Panc1 (cell line): ENCODE measurements around the gene SPATC1L. TPM values are rescaled to one million over a fixed set of nuclear protein-coding genes. Genes with fewer than 3 reads are reported as not detected.
A peak's percentile ranks its signal among the peaks of the same experiment; 100 is the strongest.

Source experiments
- ATAC-seq: fragments of 200-7000 bp; cut with Tn5 transposase; 2 replicates; pipeline ENCODE4 v1.9.1; 2020; ENCODE audit warnings: mild to moderate bottlenecking, moderate library complexity
- BruUV-seq: library from RNA; stranded (reverse); fragments of 400-500 nt; replicated peaks from 2 replicates; lab custom pipeline; 2021; lab: Mats Ljungman, UMichigan
- CTCF ChIA-PET: fragments of 300-600 bp; sonication (Branson Sonifier 250); formaldehyde crosslinking; loops from one replicate; lab custom pipeline; 2022; ENCODE audit warnings: antibody characterized with exemption; lab: Charles Lee
- POLR2A ChIA-PET: fragments of 300-600 bp; sonication (Branson Sonifier 250); formaldehyde crosslinking; loops from one replicate; lab custom pipeline; 2022; ENCODE audit warnings: antibody characterized with exemption; lab: Charles Lee
- DNase-seq: peaks from one replicate; pipeline ENCODE4 v3.0.0-alpha.2; 2010; ENCODE audit warnings: low read depth, low spot score
- H3K27ac ChIP-seq: 2 replicates; pipeline ENCODE4 v1.5.1; 2011; ENCODE audit warnings: mild to moderate bottlenecking, low read length, inconsistent platforms
- H3K27me3 ChIP-seq: fragments of 200-500 bp; sonication (Bioruptor generic); 2 replicates; pipeline ENCODE4 v1.6.0; 2014; ENCODE audit warnings: low read length, inconsistent platforms; ENCODE audit not compliant: control insufficient read depth, insufficient read depth
- H3K36me3 ChIP-seq: fragments of 200-500 bp; sonication (Bioruptor generic); 2 replicates; pipeline ENCODE4 v1.5.1; 2014; ENCODE audit warnings: inconsistent platforms, mild to moderate bottlenecking, low read length, moderate library complexity; ENCODE audit not compliant: control insufficient read depth, insufficient read depth
- H3K4me1 ChIP-seq: 2 replicates; pipeline ENCODE4 v1.5.1; 2011; ENCODE audit warnings: inconsistent platforms, mild to moderate bottlenecking, low read length, moderate library complexity; ENCODE audit not compliant: control insufficient read depth, insufficient read depth
- H3K4me3 ChIP-seq, 2 experiments: 2 replicates each; pipeline ENCODE4 v1.5.1; 2011 to 2012; ENCODE audit warnings: low read depth in 2 of 2, low read length in 2 of 2, mild to moderate bottlenecking in 2 of 2, inconsistent platforms in 1 of 2, moderate library complexity in 1 of 2
- H3K9me3 ChIP-seq: fragments of 200-500 bp; sonication (Bioruptor generic); 2 replicates; pipeline ENCODE4 v1.5.1; 2014; ENCODE audit warnings: low read depth, mild to moderate bottlenecking, inconsistent platforms, low read length, moderate library complexity; ENCODE audit not compliant: control insufficient read depth, insufficient read depth
- CTCF ChIP-seq: fragments of 450-650 bp; IDR thresholded peaks from 2 replicates; pipeline ENCODE4 v1.5.1; 2017; ENCODE audit warnings: mild to moderate bottlenecking
- POLR2AphosphoS5 ChIP-seq: IDR thresholded peaks from 2 replicates; pipeline ENCODE4 v1.6.1; 2012; ENCODE audit warnings: mild to moderate bottlenecking, low read depth, low read length, moderate library complexity
- REST ChIP-seq, 2 experiments: IDR thresholded peaks; 2 replicates each; pipeline ENCODE4 v1.6.1; 2011 to 2012; ENCODE audit warnings: low read depth in 2 of 2, control low read depth in 1 of 2, low read length in 1 of 2, mild to moderate bottlenecking in 1 of 2, moderate library complexity in 1 of 2; ENCODE audit not compliant: insufficient read depth in 1 of 2
- SIN3A ChIP-seq: IDR thresholded peaks from 2 replicates; pipeline ENCODE4 v1.6.1; 2012; ENCODE audit warnings: low read depth, mild to moderate bottlenecking, low read length, moderate library complexity, borderline replicate concordance; ENCODE audit not compliant: insufficient read depth
- TCF7L2 ChIP-seq: IDR thresholded peaks from 2 replicates; pipeline ENCODE4 v1.6.1; 2011; ENCODE audit warnings: mild to moderate bottlenecking, low read depth, low read length, inconsistent platforms
- in situ Hi-C: cut with HindIII; loops from 2 replicates; pipeline ENCODE4 v1.10.0; 2016; ENCODE audit warnings: low sequenced_read_pairs, low pct_unique_long_range_greater_than_20kb
- intact Hi-C: fragments of 100-400 bp; cut with micrococcal nuclease; formaldehyde crosslinking; loops from one replicate; pipeline ENCODE4 v1.10.0; 2022; ENCODE audit not compliant: unreplicated experiment
- total RNA-seq: library from RNA; stranded (reverse); gene quantifications from one replicate; pipeline ENCODE4 v1.2.1, GENCODE V29; 2021; ENCODE audit not compliant: unreplicated experiment

Gene SPATC1L
- total RNA-seq, 1 experiment from 2014 or later = 0.26 TPM

GRCh38 chr21:46229923-46230260 lies 45.6 kb upstream of the SPATC1L start:
- DNase-seq = no peak
- intact Hi-C loops = no loop called here
- no peak for ATAC-seq
- Histone ChIP-seq H3K4me1 (peaks cover 11% of the 10 kb centered on the region), H3K4me3 (peak overlapping the region; percentile 55 to 63), H3K27ac (peak overlapping the region; percentile 74), H3K9me3 (no peaks in the 10 kb centered on the region), H3K36me3 (peaks cover 3% of the 10 kb centered on the region; the same call in 1 of the 2 replicates), H3K27me3 (no peaks in the 10 kb centered on the region)
- no TSS peak for BruUV-seq
- in situ Hi-C loops = no loop called here
- POLR2A ChIA-PET = no interaction called here
- no peak for TF ChIP-seq CTCF
- TF ChIP-seq REST (IDR thresholded peaks at IDR 0.05; ENCODE audit: insufficient read depth in 1 of 2, low read depth in 2 of 2, low read length in 1 of 2) = no peak
- no peak for TF ChIP-seq POLR2AphosphoS5
- TF ChIP-seq TCF7L2 = no peak
- TF ChIP-seq SIN3A = no peak
- CTCF ChIA-PET = no interaction called here

GRCh38 chr21:46229133-46229922 lies 45.1 kb upstream of the SPATC1L start:
- POLR2A ChIA-PET = no interaction called here
- DNase-seq = no peak
- no peaks in the 10 kb centered on the region for H3K27me3 ChIP-seq
- peaks cover 11% of the 10 kb centered on the region for H3K4me1 ChIP-seq
- BruUV-seq = no TSS peak
- peak; percentile 72 for TF ChIP-seq CTCF
- no peak for TF ChIP-seq SIN3A
- in situ Hi-C loops = no loop called here
- CTCF ChIA-PET = no interaction called here
- peak overlapping the region; percentile 74 for H3K27ac ChIP-seq
- peak; percentile 43 for ATAC-seq
- no peaks in the 10 kb centered on the region for H3K9me3 ChIP-seq
- H3K36me3 ChIP-seq = peaks cover 3% of the 10 kb centered on the region; the same call in 1 of the 2 replicates
- intact Hi-C loops = no loop called here
- peak overlapping the region; percentile 55 to 63 for H3K4me3 ChIP-seq
